A549 (cell line): ENCODE measurements around the gene STAG3. TPM values are rescaled to one million over a fixed set of nuclear protein-coding genes. Genes with fewer than 3 reads are reported as not detected.

Experiments used
- ATAC-seq, 2 experiments: fragments of 200-7000 bp in 1 of 2; fragments of >200 bp in 1 of 2; cut with Nextera tagmentation in 1 of 2; cut with Tn5 transposase in 1 of 2; 3 replicates each; pipeline versions ENCODE4 v1.8.0 to v1.9.1; 2018 to 2020; ENCODE audit warnings: mild to moderate bottlenecking in 1 of 2, moderate library complexity in 1 of 2
- CTCF ChIA-PET: fragments of 300-600 bp; sonication (Branson Sonifier 250); formaldehyde crosslinking; extraction: SDS; loops from one replicate; lab custom pipeline; 2021; ENCODE audit warnings: antibody characterized with exemption, inconsistent platforms; lab: Yijun Ruan, JAX
- POLR2A ChIA-PET: fragments of 350-600 bp; formaldehyde crosslinking; extraction: SDS; loops from one replicate; lab custom pipeline; 2021; ENCODE audit warnings: antibody characterized with exemption, inconsistent platforms; lab: Yijun Ruan, JAX
- DNase-seq, 2 experiments: peaks; one replicate each; pipeline versions ENCODE4 v3.0.0 to v3.0.0-alpha.2; 2011 to 2016; ENCODE audit warnings: low read depth in 1 of 2, low spot score in 1 of 2
- FAIRE-seq: peaks from 2 replicates; lab custom pipeline; 2011; peaks lifted over from hg19 to GRCh38; lab: Jason Lieb, UNC
- H3K27ac ChIP-seq, 2 experiments: fragments of >200 bp; sonication (Bioruptor Twin); formaldehyde crosslinking; 3 replicates each; pipeline ENCODE4 v1.5.1; 2016 to 2017
- H3K4me1 ChIP-seq: fragments of >200 bp; sonication (Bioruptor Twin); formaldehyde crosslinking; 3 replicates; pipeline ENCODE4 v1.6.1; 2016
- H3K4me2 ChIP-seq: fragments of >200 bp; sonication (Bioruptor Twin); formaldehyde crosslinking; 3 replicates; pipeline ENCODE4 v1.6.1; 2016
- H3K4me3 ChIP-seq: fragments of >200 bp; sonication (Bioruptor Twin); formaldehyde crosslinking; 3 replicates; pipeline ENCODE4 v1.5.1; 2016
- H3K9me3 ChIP-seq: fragments of >200 bp; sonication (Bioruptor Twin); formaldehyde crosslinking; 3 replicates; pipeline ENCODE4 v1.6.1; 2016
- BCL3 ChIP-seq: fragments of >200 bp; sonication (Bioruptor Twin); formaldehyde crosslinking; IDR thresholded peaks from 3 replicates; pipeline ENCODE4 v1.6.1; 2016
- CBX2 ChIP-seq: fragments of 200-600 bp; sonication (generic); IDR thresholded peaks from 2 replicates; pipeline ENCODE4 v1.6.1; 2016; ENCODE audit warnings: low read depth, mild to moderate bottlenecking, borderline replicate concordance
- FOSB ChIP-seq: fragments of 250-450 bp; sonication (Bioruptor Pico); IDR thresholded peaks from 2 replicates; pipeline ENCODE4 v1.5.0; 2020; ENCODE audit warnings: mild to moderate bottlenecking, moderate library complexity
- HOXB13 ChIP-seq: fragments of 250-450 bp; sonication (Bioruptor Pico); IDR thresholded peaks from 2 replicates; pipeline ENCODE4 v1.5.0; 2020; ENCODE audit warnings: low read depth, mild to moderate bottlenecking, moderate library complexity
- JUN ChIP-seq, 2 experiments: fragments of >200 bp; sonication (Bioruptor Twin); formaldehyde crosslinking; IDR thresholded peaks; 2 replicates in 1 of 2; 3 replicates in 1 of 2; pipeline ENCODE4 v1.6.1; 2016 to 2017
- KDM1A ChIP-seq: fragments of 200-600 bp; sonication (generic); IDR thresholded peaks from 2 replicates; pipeline ENCODE4 v1.6.1; 2016; ENCODE audit warnings: low read depth, mild to moderate bottlenecking
- MAFK ChIP-seq: fragments of 450-650 bp; IDR thresholded peaks from 2 replicates; pipeline ENCODE4 v1.6.1; 2014; ENCODE audit not compliant: partially characterized antibody
- MAZ ChIP-seq: fragments of 150-350 bp; IDR thresholded peaks from 2 replicates; pipeline ENCODE4 v1.6.1; 2014; ENCODE audit warnings: antibody characterized with exemption, low read depth, low read length, borderline replicate concordance
- PHF8 ChIP-seq: fragments of 200-600 bp; sonication (generic); IDR thresholded peaks from 2 replicates; pipeline ENCODE4 v1.6.1; 2016; ENCODE audit warnings: low read depth, mild to moderate bottlenecking, antibody characterized with exemption, moderate library complexity, borderline replicate concordance
- POLR2A ChIP-seq: IDR thresholded peaks from 2 replicates; pipeline ENCODE4 v1.6.1; 2012; ENCODE audit warnings: mild to moderate bottlenecking, low read length
- POLR2AphosphoS2 ChIP-seq: conservative IDR thresholded peaks from 2 replicates; pipeline ENCODE4 v1.6.1; 2012; ENCODE audit warnings: low read length, improper control_type of control experiment, inconsistent platforms
- RCOR1 ChIP-seq: fragments of 150-350 bp; IDR thresholded peaks from 2 replicates; pipeline ENCODE4 v1.6.1; 2014; ENCODE audit warnings: antibody characterized with exemption, low read length, low read depth
- REST ChIP-seq: fragments of 200-600 bp; sonication (generic); IDR thresholded peaks from 2 replicates; pipeline ENCODE4 v1.6.1; 2016; ENCODE audit warnings: antibody characterized with exemption, mild to moderate bottlenecking, moderate library complexity
- TFCP2L1 ChIP-seq: fragments of 250-450 bp; sonication (Bioruptor Pico); IDR thresholded peaks from 2 replicates; pipeline ENCODE4 v1.5.0; 2021; ENCODE audit warnings: mild to moderate bottlenecking
- TP53 ChIP-seq: fragments of 250-450 bp; sonication (Bioruptor Pico); IDR thresholded peaks from 2 replicates; pipeline ENCODE4 v1.5.0; 2021; ENCODE audit warnings: mild to moderate bottlenecking, moderate library complexity
- USF2 ChIP-seq: fragments of 450-650 bp; IDR thresholded peaks from 2 replicates; pipeline ENCODE4 v1.6.1; 2014; ENCODE audit warnings: antibody characterized with exemption
- ZC3H11A ChIP-seq: fragments of 450-650 bp; IDR thresholded peaks from 2 replicates; pipeline ENCODE4 v1.6.1; 2014; ENCODE audit warnings: antibody characterized with exemption, mild to moderate bottlenecking
- ZSCAN20 ChIP-seq: fragments of 250-450 bp; sonication (Bioruptor Pico); IDR thresholded peaks from 2 replicates; pipeline ENCODE4 v1.8.0; 2022; ENCODE audit warnings: mild to moderate bottlenecking, moderate library complexity
- WGBS: methylation state at CpG from one replicate; pipeline ENCODE4 v1.1.6; 2017; ENCODE audit errors: missing lambda C conversion rate; 5-methylcytosine and 5-hydroxymethylcytosine counted together
- polyA plus RNA-seq, 4 experiments: library from polyadenylated mRNA; depleted of rRNA in 3 of 4; stranded (reverse); fragments of >200 nt; fragmentation: RNase III in 1 of 4; extraction: RNeasy Plus Mini Kit Qiagen cat#74134 plus additional on column Dnase treatment in 1 of 4; gene quantifications; 2 replicates in 3 of 4; 3 replicates in 1 of 4; pipeline ENCODE4 v1.2.3, GENCODE V29; 2011 to 2017
- TF ChIP-seq, protein P1 (sequence below): IDR thresholded peaks from 2 replicates; pipeline ENCODE4 v1.6.1; 2012; ENCODE audit warnings: low read depth, borderline replicate concordance

Gene STAG3
- polyA plus RNA-seq, 2 of the 4 experiments (the other 2 are of a cell fraction) = 0.25 to 0.50 TPM

- no peak overlapping the region for H3K27ac ChIP-seq
- H3K4me3 ChIP-seq = no peak overlapping the region; the same call in 2 of the 3 replicates
- TF ChIP-seq TFCP2L1 (no peak), USF2 (no peak), REST (no peak)
- TF ChIP-seq, all 56 proteins: peak for 0
- 82% methylated on average over 11 of the region's 11 CpGs for WGBS
- FAIRE-seq (no peak), ATAC-seq (no peak), DNase-seq (no peak)
- Histone ChIP-seq H3K4me1 (no peaks in the 10 kb centered on the region; the same call in 2 of the 3 replicates), H3K9me3 (no peaks in the 10 kb centered on the region), H3K4me2 (peak overlapping the region; percentile 87; the same call in 2 of the 3 replicates)
- POLR2A ChIA-PET = no interaction called here
- CTCF ChIA-PET = no interaction called here
Measured at GRCh38 chr7:100170101-100170897, 7.4 kb upstream of the STAG3 start.

DNA sequence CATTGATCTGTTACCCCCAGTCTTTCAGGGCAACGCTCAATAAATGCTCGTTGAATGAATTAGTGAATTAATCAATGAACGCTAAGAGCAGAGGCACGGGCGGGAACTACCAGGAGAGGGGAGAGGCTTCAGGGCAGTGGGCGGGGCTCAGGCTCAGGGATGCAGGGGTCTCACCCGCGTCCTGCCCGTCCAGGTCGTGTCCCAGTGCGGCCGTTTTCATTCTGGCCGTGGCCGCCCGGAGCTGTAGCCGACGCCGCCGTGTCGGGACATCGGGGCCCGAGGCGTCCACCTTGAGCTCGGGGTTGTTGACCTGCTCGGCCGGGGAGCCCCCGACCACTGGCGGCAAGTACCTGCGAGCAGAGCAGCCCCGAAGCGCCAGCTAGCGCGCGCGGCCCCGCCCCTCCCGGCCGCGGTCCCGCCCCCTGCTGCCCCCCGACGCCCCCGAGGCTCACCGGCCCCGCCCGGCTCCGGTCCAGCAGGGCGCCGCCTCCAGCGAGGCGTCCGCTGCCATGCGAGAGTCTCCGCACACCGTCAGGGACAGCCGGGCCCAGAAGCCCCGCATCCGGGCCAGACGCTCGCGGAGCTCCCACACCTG, 6.5 kb upstream of the STAG3 start:
- ATAC-seq (peak; percentile 20 to 57; a peak in 4 of 6 replicates), DNase-seq (no peak), FAIRE-seq (no peak)
- peak overlapping the region; percentile 87 for H3K4me2 ChIP-seq
- peak overlapping the region in 1 of 2 experiments; percentile 68; a peak in 4 of 6 replicates for H3K27ac ChIP-seq
- POLR2A ChIA-PET = no interaction called here
- WGBS = 9% methylated on average over 19 of the region's 61 CpGs
- CTCF ChIA-PET = interaction anchor here (1.2 to 1.6 kb wide), 2 partner anchors 12 to 31 kb away, joined by 3 to 4 read pairs; partner anchors contain the start of gene TRAPPC14
- no peaks in the 10 kb centered on the region for H3K9me3 ChIP-seq
- peak overlapping the region; percentile 40 for H3K4me3 ChIP-seq
- no peaks in the 10 kb centered on the region; the same call in 2 of the 3 replicates for H3K4me1 ChIP-seq
- TF ChIP-seq POLR2AphosphoS2 (no peak), MAFK (no peak), CBX2 (no peak), POLR2A (no peak)

- CTCF ChIA-PET = interaction anchor here (0.7 to 2.2 kb wide), 5 partner anchors 12 to 39 kb away, joined by 3 to 8 read pairs (median 3); partner anchors contain the start of gene TRAPPC14
- DNase-seq = no peak
- TF ChIP-seq JUN (IDR thresholded peaks at IDR 0.05) = no peak
- TF ChIP-seq ZC3H11A = no peak
- TF ChIP-seq TP53 (CRISPR knock-in tag) = no peak
- TF ChIP-seq PHF8 = no peak
- no peak for TF ChIP-seq KDM1A
- no peak for TF ChIP-seq HOXB13 (CRISPR knock-in tag)
- TF ChIP-seq, protein P1, sequence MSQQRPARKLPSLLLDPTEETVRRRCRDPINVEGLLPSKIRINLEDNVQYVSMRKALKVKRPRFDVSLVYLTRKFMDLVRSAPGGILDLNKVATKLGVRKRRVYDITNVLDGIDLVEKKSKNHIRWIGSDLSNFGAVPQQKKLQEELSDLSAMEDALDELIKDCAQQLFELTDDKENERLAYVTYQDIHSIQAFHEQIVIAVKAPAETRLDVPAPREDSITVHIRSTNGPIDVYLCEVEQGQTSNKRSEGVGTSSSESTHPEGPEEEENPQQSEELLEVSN = no peak
- TF ChIP-seq BCL3 = no peak
- no peak for TF ChIP-seq RCOR1
- TF ChIP-seq REST = no peak
- no peak for TF ChIP-seq MAZ
- no peak for TF ChIP-seq FOSB
- no peak for TF ChIP-seq ZSCAN20
- TF ChIP-seq MAFK = no peak
- TF ChIP-seq, all 56 proteins: peak for 0
- peak overlapping the region; percentile 87 for H3K4me2 ChIP-seq
- FAIRE-seq (no peak), ATAC-seq (peak in 1 of 2 experiments; percentile 14; a peak in 2 of 6 replicates)
- H3K27ac ChIP-seq = peak overlapping the region in 1 of 2 experiments; percentile 68; a peak in 3 of 6 replicates
- H3K4me1 ChIP-seq = peaks cover 4% of the 10 kb centered on the region; the same call in 2 of the 3 replicates
- 69% methylated on average over 22 of the region's 22 CpGs for WGBS
- peak overlapping the region; percentile 40 for H3K4me3 ChIP-seq
- H3K9me3 ChIP-seq = no peaks in the 10 kb centered on the region
- POLR2A ChIA-PET = no interaction called here
Measured at GRCh38 chr7:100171840-100172239, 5.9 kb upstream of the STAG3 start.
